SW 1271 (cell line): ENCODE measurements around the gene LST1.
A peak's percentile ranks its signal among the peaks of the same experiment; 100 is the strongest.

ENCODE experiments used
- DNase-seq, 2 experiments: peaks; one replicate each; lab custom pipeline; 2025; lab: John Stamatoyannopoulos, UW

The LST1 gene

DNA sequence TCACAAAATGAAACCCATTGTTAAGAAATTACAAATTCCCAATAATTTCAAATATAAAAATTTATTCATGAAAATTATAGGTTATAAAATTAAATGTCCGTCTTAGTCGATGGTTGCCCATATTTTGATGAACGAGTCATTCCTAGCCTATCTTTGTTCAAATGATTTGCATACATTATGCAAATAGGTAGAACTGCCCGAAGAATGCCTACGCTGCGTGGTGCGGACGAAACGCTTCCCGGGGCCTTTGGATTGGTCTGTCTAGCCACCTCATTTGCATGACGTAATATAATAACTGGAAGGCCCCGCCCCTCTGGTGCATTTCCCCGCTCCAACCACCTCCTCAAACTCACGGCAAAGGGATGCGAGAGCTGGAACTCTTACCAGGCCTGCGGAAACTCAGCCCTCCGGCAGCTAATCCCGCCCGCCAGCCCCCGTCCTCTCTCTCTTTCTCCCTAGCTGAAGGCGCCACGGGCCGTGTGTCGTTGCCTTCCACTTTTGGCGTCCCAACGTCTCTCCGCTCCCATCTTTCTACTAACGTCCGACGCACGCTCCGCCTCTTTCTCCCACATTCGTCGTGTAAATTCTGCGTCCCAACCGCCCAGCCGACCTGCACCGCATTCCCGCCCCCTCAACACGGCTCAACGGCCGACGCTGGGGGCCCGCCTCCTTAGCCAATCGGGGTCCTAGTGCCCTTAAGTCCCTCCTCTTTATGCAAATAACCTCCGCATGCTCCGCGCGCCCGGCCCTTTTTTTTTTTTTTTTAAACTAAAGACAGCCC is 33.9 kb downstream of the LST1 start:
- peak; percentile 98 to 99 for DNase-seq

DNA sequence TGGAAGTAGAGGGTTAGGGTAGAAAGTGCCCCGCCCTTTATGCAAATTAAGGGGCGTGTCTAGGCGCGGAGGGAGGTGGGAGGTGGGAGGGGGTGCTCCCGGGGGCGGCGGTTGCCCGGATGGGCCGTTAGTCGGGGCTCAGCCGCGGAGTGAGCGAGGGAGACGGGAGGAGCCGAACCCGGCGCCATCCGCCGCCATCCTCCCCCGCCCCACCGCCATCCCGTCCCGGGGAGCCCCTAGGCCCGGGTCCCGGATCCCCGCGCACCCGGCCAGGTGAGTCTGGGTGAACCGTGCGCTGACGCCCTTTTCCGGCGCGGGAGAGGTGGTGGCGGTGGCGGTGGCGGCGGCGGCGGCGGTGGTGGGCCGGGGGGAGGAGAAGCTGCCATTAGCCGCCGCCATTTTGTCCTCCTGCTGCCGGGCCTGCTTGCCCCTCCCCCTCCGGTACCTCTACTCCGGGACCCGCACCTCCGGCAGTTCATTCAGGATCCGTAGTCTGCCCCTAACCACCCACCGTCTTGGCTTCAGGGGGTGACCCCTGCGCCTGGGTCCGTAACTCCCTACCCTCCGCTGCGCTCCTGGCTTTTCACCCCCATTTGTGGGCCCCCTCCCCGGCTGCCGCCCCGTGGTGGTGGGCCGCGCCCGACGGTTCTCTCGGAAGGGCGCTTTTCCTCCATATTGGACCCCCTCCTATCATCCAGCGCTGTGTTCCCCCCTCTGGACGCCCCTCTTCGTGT is 34.7 kb downstream of the LST1 start, which contains the start of gene PRRC2A:
Gene PRRC2A, plus strand, starts transcription at position 130 of the 734 bp plus-strand sequence. CDS start 2,075 bp downstream, outside the sequence.
- peak in 1 of 2 experiments; percentile 86 for DNase-seq

DNA sequence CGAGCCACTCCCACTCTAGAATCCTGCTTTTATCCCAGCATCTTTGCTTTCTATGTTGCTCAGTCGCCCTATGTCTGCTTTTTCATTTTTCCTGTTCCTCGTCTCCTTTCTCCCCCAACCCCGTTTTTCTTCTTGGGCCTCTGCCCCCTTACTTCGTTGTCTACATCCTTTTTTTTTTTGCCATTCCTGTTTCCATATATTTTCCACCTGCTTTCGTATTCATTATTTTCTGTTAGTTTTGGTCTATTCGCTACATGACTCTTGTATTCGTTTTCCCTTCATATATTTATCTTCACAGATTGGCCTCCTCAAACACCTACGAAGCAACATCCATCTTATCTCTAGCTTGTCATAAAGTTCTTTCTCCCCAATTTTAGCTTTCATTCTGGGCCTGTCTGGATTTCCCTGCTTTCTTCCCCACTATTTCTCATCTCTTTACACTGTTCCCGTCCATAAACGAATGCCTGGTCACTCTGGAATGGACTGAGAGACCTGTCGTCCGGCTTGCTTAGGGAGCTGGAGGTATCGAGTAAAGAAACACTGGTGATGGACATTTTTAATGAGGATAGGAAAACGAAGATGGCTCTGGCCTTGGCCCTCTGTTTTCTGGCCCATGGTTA is 35.4 kb downstream of the LST1 start:
- no peak for DNase-seq

DNA sequence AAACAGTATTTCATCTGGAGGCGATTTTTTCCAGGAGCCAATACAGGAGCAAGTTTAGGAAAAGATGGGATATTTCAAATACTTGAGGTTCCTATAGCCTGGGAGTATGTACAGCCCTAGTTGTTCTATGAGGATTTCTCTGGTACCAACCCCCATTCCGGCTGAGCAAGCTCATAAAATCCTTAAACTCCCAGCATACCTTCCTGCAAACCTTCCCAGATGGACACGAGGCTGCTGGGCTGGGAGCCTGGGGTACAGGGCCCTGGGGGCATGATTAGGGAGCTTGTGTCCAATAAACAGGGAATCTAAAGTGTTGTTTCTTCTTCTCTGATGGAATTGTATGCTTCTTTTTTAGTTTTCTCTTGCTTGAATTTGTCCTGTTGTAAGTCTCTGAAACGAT is 35.9 kb downstream of the LST1 start:
- no peak for DNase-seq

DNA sequence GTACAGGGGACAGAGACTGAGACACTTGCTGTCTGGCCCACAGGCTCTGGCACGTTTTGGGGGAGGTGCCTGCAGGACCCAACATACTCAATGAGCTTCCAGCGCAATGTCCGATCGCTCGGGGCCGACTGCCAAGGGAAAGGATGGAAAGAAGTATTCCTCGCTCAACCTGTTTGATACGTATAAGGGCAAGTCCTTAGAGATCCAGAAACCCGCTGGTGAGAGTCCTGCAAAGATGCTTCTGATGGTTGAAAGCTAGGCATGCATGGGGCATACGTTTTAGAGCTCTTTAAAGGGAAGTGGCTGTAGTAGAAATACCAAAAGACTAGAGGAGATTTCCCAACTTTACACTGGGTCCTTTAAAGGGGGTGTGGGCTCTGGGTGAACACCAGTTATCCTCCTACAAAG is 36.6 kb downstream of the LST1 start:
- no peak for DNase-seq

DNA sequence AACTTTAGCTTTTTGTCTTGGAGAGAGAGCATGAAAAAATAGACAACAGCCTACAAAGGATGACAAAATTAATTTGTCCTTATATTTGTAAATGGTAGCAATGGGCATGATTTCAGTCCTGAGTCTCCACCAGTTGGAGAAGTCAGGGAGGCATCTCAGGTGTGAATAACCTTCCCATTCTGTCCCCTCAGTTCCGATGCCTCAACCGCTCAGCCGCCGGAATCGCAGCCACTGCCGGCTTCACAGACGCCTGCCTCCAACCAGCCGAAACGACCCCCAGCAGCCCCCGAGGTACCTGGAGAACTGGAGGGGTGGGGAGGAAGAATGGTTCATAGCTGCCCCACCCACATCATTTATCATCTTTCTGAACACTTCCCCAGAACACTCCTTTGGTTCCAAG is 38.0 kb downstream of the LST1 start:
- no peak for DNase-seq

- no peak for DNase-seq
These were observed 40.9 kb downstream of the LST1 start for GRCh38 chr6:31626952-31627351.

DNA sequence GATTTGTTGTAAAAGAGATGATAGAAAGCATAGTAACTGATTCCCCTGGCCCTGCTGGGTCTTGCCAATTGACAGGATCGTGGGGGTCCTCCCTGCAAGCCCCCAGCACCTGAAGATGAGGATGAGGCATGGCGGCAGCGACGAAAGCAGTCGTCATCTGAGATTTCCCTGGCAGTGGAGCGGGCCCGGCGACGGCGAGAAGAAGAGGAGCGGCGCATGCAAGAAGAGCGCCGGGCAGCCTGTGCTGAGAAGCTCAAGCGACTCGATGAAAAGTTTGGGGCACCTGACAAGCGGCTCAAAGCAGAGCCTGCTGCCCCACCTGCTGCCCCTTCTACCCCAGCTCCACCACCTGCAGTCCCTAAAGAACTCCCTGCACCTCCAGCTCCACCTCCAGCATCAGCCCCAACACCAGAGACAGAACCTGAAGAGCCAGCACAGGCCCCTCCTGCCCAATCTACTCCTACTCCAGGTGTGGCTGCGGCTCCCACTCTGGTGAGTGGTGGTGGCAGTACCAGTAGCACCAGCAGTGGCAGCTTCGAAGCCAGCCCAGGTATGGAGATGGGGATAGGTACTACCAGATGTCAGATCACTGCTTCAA is 41.7 kb downstream of the LST1 start:
- no peak for DNase-seq

DNA sequence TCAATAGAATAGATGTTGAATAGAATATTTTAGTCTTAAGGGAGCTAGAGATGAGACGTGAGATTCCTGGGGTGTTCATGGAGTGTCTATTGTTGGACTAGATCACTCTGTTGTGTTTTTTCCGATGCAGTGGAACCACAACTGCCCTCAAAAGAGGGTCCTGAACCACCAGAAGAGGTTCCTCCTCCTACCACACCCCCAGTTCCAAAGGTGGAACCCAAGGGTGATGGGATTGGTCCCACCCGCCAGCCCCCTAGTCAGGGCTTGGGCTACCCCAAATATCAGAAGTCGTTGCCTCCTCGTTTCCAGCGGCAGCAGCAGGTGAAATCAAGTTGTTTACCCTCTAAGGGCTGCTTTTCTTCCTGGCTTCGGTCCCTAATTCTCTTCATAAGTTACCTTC is 42.9 kb downstream of the LST1 start:
- no peak for DNase-seq

GRCh38 chr6:31630177-31630934 is 44.3 kb downstream of the LST1 start:
- no peak for DNase-seq

DNA sequence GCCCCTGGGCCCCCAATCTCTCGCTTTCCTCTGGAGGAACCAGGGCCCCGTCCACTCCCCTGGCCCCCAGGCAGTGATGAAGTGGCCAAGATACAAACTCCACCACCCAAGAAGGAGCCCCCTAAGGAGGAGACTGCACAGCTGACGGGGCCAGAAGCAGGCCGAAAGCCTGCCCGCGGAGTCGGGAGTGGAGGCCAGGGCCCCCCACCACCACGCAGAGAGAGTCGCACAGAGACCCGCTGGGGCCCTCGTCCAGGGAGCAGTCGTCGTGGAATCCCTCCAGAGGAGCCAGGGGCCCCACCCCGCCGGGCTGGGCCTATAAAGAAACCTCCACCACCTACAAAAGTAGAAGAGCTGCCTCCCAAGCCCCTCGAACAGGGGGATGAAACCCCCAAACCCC is 45.1 kb downstream of the LST1 start:
- DNase-seq = no peak

DNA sequence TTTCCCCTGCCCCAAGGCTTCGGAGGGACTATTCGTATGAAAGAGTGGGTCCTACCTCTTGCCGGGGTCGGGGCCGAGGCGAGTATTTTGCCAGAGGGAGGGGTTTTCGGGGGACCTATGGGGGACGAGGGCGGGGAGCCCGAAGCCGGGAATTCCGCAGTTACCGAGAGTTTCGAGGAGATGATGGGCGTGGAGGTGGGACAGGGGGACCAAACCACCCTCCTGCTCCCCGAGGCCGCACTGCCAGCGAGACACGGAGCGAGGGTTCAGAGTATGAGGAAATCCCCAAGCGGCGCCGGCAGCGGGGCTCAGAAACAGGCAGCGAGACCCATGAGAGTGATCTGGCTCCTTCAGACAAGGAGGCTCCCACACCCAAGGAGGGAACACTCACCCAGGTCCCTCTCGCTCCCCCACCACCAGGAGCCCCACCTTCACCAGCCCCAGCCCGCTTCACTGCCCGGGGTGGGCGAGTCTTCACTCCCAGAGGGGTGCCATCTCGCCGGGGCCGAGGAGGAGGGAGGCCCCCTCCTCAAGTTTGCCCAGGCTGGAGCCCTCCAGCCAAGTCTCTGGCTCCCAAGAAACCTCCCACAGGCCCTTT is 45.7 kb downstream of the LST1 start:
- DNase-seq = no peak

- no peak for DNase-seq
These were observed 46.3 kb downstream of the LST1 start for GRCh38 chr6:31632279-31632946.

DNA sequence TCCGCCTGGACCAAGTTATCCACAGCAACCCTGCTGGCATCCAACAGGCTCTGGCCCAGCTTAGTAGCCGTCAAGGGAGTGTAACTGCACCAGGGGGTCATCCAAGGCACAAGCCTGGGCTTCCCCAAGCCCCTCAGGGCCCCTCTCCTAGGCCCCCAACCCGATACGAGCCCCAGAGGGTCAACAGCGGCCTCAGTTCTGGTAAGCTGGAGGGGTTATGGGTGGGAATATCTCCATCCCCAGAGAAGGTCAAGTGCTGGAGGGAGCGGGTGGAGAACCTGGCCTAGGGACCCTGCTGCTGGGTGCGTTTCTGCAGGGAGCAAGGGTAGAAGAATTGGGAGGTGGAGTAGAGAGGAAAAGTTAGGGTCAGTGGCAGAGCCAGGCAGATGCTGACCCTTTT is 47.4 kb downstream of the LST1 start:
- DNase-seq = no peak

DNA sequence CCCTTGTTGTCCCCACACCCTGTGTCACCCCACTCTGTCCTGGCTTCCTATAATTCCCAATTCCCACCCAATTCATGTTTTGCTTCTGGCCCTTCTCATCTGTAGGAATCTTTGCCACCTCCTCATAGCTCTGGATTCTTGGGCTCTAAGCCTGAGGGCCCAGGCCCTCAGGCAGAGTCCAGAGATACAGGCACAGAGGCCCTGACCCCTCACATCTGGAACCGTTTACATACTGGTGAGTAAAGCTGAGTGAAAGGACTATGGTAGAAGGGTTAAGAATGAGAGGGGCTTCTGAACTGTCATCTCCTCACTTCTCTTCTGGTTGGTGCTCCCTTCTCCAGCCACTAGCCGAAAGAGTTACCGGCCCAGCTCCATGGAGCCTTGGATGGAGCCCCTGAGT is 48.1 kb downstream of the LST1 start:
- no peak for DNase-seq

- DNase-seq = no peak
These were observed 49.0 kb downstream of the LST1 start for GRCh38 chr6:31634969-31635575.

DNA sequence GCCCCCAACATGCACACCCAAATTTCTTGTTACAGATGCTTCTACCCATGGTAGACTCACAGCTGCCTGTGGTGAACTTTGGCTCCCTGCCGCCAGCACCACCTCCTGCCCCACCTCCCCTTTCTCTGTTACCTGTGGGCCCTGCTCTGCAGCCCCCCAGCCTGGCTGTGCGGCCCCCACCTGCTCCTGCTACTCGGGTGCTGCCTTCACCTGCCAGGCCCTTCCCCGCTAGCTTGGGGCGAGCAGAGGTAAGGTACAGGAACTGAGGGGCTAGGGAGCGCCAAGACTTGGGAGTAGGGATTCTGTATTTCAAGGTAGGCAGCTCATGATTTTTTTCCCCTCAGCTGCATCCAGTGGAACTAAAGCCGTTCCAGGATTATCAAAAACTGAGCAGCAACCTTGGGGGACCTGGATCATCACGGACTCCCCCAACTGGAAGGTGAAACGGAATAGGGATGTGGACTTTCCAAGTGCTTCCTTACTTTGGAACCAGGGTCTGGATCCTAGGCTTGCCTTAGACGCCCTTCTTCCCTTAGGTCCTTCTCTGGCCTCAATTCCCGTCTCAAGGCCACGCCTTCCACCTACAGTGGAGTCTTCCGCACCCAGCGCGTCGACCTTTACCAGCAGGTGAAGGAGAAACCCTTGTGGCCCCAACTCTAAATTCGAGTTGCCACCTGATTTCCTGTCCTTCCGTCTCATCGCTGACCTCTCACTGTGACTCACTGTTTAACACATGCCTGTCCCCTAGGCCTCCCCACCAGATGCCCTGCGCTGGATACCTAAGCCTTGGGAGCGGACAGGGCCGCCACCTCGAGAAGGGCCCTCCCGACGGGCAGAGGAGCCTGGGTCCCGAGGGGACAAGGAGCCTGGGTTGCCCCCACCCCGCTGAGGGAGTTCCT is 50.9 kb downstream of the LST1 start:
- no peak for DNase-seq
